H1 (cell line): Measurements from ENCODE around the gene ITPR1. TPM values are rescaled to one million over a fixed set of nuclear protein-coding genes. Genes with fewer than 3 reads are reported as not detected.

Experiments
- CTCF ChIA-PET: fragments of 300-600 bp; sonication (Branson Sonifier 250); formaldehyde crosslinking; loops from one replicate; lab custom pipeline; 2021; ENCODE audit not compliant: partially characterized antibody; lab: Charles Lee
- POLR2A ChIA-PET: fragments of 300-600 bp; sonication (Branson Sonifier 250); formaldehyde crosslinking; loops from one replicate; lab custom pipeline; 2021; ENCODE audit warnings: inconsistent platforms; ENCODE audit not compliant: partially characterized antibody; lab: Charles Lee
- DNase-seq, 2 experiments: peaks; one replicate each; pipeline versions ENCODE4 v3.0.0 to v3.0.0-alpha.2; 2010 to 2022; ENCODE audit warnings: low spot score in 2 of 2, low read depth in 1 of 2, mixed read lengths in 1 of 2
- FAIRE-seq: peaks from 2 replicates; lab custom pipeline; 2011; peaks lifted over from hg19 to GRCh38; lab: Jason Lieb, UNC
- H2AFZ ChIP-seq: 2 replicates; pipeline ENCODE4 v1.8.1; 2012; ENCODE audit warnings: low read length, inconsistent platforms
- H2AK5ac ChIP-seq: 2 replicates; pipeline ENCODE4 v1.6.1; 2013; ENCODE audit warnings: low read depth, low read length
- H2BK120ac ChIP-seq: replicated peaks from 2 replicates; pipeline ENCODE3; 2013; ENCODE audit warnings: low read depth, low read length, inconsistent platforms
- H2BK12ac ChIP-seq: 2 replicates; pipeline ENCODE4 v1.6.1; 2013; ENCODE audit warnings: low read depth, low read length
- H2BK15ac ChIP-seq: 2 replicates; pipeline ENCODE4 v1.6.1; 2013; ENCODE audit warnings: low read length
- H2BK20ac ChIP-seq: 2 replicates; pipeline ENCODE4 v1.6.1; 2013; ENCODE audit warnings: low read length
- H2BK5ac ChIP-seq: 2 replicates; pipeline ENCODE4 v1.6.1; 2013; ENCODE audit warnings: low read depth, low read length
- H3K14ac ChIP-seq: 2 replicates; pipeline ENCODE4 v1.6.1; 2013; ENCODE audit warnings: inconsistent platforms; ENCODE audit not compliant: insufficient read length
- H3K18ac ChIP-seq: 2 replicates; pipeline ENCODE4 v1.6.1; 2013; ENCODE audit warnings: low read length; ENCODE audit errors: extremely low read depth
- H3K23ac ChIP-seq: 2 replicates; pipeline ENCODE4 v1.6.1; 2013; ENCODE audit warnings: inconsistent platforms; ENCODE audit not compliant: insufficient read length
- H3K23me2 ChIP-seq: 2 replicates; pipeline ENCODE4 v1.6.1; 2013; ENCODE audit warnings: low read depth, low read length
- H3K27ac ChIP-seq: 2 replicates; pipeline ENCODE4 v1.6.1; 2011; ENCODE audit warnings: low read depth, low read length, inconsistent platforms
- H3K27me3 ChIP-seq, 4 experiments: replicated peaks in 1 of 4; 1 replicate in 1 of 4; 2 replicates in 3 of 4; pipeline versions ENCODE4 v1.6.1 to v1.8.1; 2011 to 2013; ENCODE audit warnings: low read length in 3 of 4, mild to moderate bottlenecking in 3 of 4, inconsistent platforms in 2 of 4, mixed read lengths in 2 of 4, moderate library complexity in 1 of 4; ENCODE audit not compliant: control insufficient read depth in 3 of 4, insufficient read depth in 3 of 4; ENCODE audit errors: extremely low read depth in 1 of 4
- H3K36me3 ChIP-seq, 4 experiments: 2 replicates each; pipeline versions ENCODE4 v1.6.1 to v1.8.1; 2011 to 2013; ENCODE audit warnings: mild to moderate bottlenecking in 4 of 4, low read length in 3 of 4, moderate library complexity in 2 of 4, control low read depth in 1 of 4, inconsistent platforms in 1 of 4; ENCODE audit not compliant: insufficient read depth in 4 of 4, control insufficient read depth in 2 of 4
- H3K4ac ChIP-seq: replicated peaks from 2 replicates; pipeline ENCODE3; 2013; ENCODE audit warnings: low read length, low read depth, mixed read lengths, inconsistent platforms; ENCODE audit not compliant: insufficient read length
- H3K4me1 ChIP-seq, 4 experiments: replicated peaks in 1 of 4; 1 replicate in 1 of 4; 2 replicates in 3 of 4; pipeline versions ENCODE4 v1.6.1 to v1.8.1; 2011 to 2013; ENCODE audit warnings: low read length in 3 of 4, inconsistent platforms in 2 of 4, mixed read lengths in 1 of 4; ENCODE audit not compliant: insufficient read depth in 4 of 4, control insufficient read depth in 3 of 4
- H3K4me2 ChIP-seq, 2 experiments: 2 replicates each; pipeline versions ENCODE4 v1.6.1 to v1.8.1; 2011 to 2013; ENCODE audit warnings: low read depth in 2 of 2, low read length in 2 of 2, control low read depth in 1 of 2, inconsistent platforms in 1 of 2, mild to moderate bottlenecking in 1 of 2; ENCODE audit not compliant: insufficient read depth in 1 of 2
- H3K4me3 ChIP-seq, 4 experiments: fragments of 200-600, 300-600 bp in 1 of 4; sonication (generic), shearing (Covaris generic), sonication (Bioruptor Twin) in 1 of 4; 2 replicates each; pipeline versions ENCODE4 v1.5.1 to v1.8.1; 2011 to 2016; ENCODE audit warnings: low read length in 4 of 4, low read depth in 3 of 4, control low read depth in 2 of 4, inconsistent platforms in 2 of 4, mild to moderate bottlenecking in 2 of 4, mixed read lengths in 1 of 4, moderate library complexity in 1 of 4; ENCODE audit not compliant: insufficient read depth in 2 of 4; ENCODE audit errors: extremely low read depth in 1 of 4
- H3K56ac ChIP-seq: replicated peaks from 2 replicates; pipeline ENCODE3; 2013; ENCODE audit warnings: low read depth, mild to moderate bottlenecking, mixed read lengths, low read length, inconsistent platforms; ENCODE audit not compliant: insufficient read length
- H3K79me1 ChIP-seq: 2 replicates; pipeline ENCODE4 v1.6.1; 2013; ENCODE audit warnings: low read depth, low read length, control low read depth
- H3K79me2 ChIP-seq, 2 experiments: 2 replicates each; pipeline versions ENCODE4 v1.6.1 to v1.8.1; 2012 to 2013; ENCODE audit warnings: low read length in 2 of 2, mild to moderate bottlenecking in 2 of 2, inconsistent platforms in 1 of 2; ENCODE audit not compliant: insufficient read depth in 2 of 2, control insufficient read depth in 1 of 2
- H3K9ac ChIP-seq, 4 experiments: replicated peaks in 1 of 4; 1 replicate in 1 of 4; 2 replicates in 3 of 4; pipeline versions ENCODE4 v1.6.1 to v1.8.1; 2011 to 2013; ENCODE audit warnings: low read depth in 3 of 4, low read length in 3 of 4, control low read depth in 2 of 4, mild to moderate bottlenecking in 2 of 4, moderate library complexity in 2 of 4, inconsistent platforms in 1 of 4; ENCODE audit errors: extremely low read depth in 1 of 4
- H3K9me3 ChIP-seq, 2 experiments: 2 replicates each; pipeline versions ENCODE4 v1.6.1 to v1.8.1; 2012 to 2013; ENCODE audit warnings: mild to moderate bottlenecking in 2 of 2, moderate library complexity in 2 of 2, control low read depth in 1 of 2, inconsistent platforms in 1 of 2, low read depth in 1 of 2, low read length in 1 of 2, mixed read lengths in 1 of 2; ENCODE audit not compliant: insufficient read depth in 2 of 2
- H4K20me1 ChIP-seq, 2 experiments: replicated peaks in 1 of 2; 2 replicates each; pipeline versions ENCODE3 to v1.8.1; 2011 to 2013; ENCODE audit warnings: inconsistent platforms in 2 of 2, low read length in 2 of 2, mild to moderate bottlenecking in 1 of 2; ENCODE audit not compliant: insufficient read depth in 2 of 2, control insufficient read depth in 1 of 2
- H4K5ac ChIP-seq: 2 replicates; pipeline ENCODE4 v1.6.1; 2013; ENCODE audit warnings: low read length, low read depth, mixed read lengths, inconsistent platforms; ENCODE audit not compliant: insufficient read length
- H4K8ac ChIP-seq: 2 replicates; pipeline ENCODE4 v1.8.0; 2013; ENCODE audit warnings: mild to moderate bottlenecking, moderate library complexity, low read length, inconsistent platforms; ENCODE audit not compliant: insufficient read depth; ENCODE audit errors: extremely low read depth
- H4K91ac ChIP-seq: replicated peaks from 2 replicates; pipeline ENCODE3; 2013; ENCODE audit warnings: low read length, mixed read lengths, inconsistent platforms; ENCODE audit not compliant: insufficient read length
- BACH1 ChIP-seq: IDR thresholded peaks from 2 replicates; pipeline ENCODE4 v1.6.1; 2012; ENCODE audit warnings: low read length, improper control_type of control experiment
- EGR1 ChIP-seq: IDR thresholded peaks from 2 replicates; pipeline ENCODE4 v1.6.1; 2011; ENCODE audit warnings: low read depth, low read length, borderline replicate concordance
- HDAC2 ChIP-seq, 2 experiments: fragments of 300-600 bp in 1 of 2; sonication (generic) in 1 of 2; IDR thresholded peaks; 2 replicates each; pipeline ENCODE4 v1.6.1; 2011 to 2012; ENCODE audit warnings: low read depth in 2 of 2, low read length in 2 of 2, mild to moderate bottlenecking in 2 of 2, moderate library complexity in 2 of 2, borderline replicate concordance in 1 of 2, inconsistent platforms in 1 of 2
- WGBS, 2 experiments: shearing (Covaris generic) in 1 of 2; methylation state at CpG; one replicate each; pipeline versions ENCODE4 v1.1.6 to v1.1.7; 2013 to 2015; ENCODE audit warnings: low lambda C conversion rate in 2 of 2, mixed read lengths in 2 of 2, inconsistent platforms in 1 of 2, low coverage in 1 of 2, missing lambda C conversion rate in 1 of 2; ENCODE audit not compliant: insufficient replicate concordance in 2 of 2, insufficient coverage in 1 of 2, insufficient read length in 1 of 2; ENCODE audit errors: extremely low coverage in 1 of 2, missing lambda C conversion rate in 1 of 2; 5-methylcytosine and 5-hydroxymethylcytosine counted together
- polyA plus RNA-seq, 7 experiments: library from polyadenylated mRNA; depleted of rRNA in 3 of 7; stranded (reverse) in 5 of 7; unstranded in 2 of 7; fragments of >200 nt in 5 of 7; fragments of 200-250 nt in 2 of 7; gene quantifications; 1 replicate in 5 of 7; 2 replicates in 1 of 7; 4 replicates in 1 of 7; pipeline versions ENCODE4 v1.2.1 to v1.2.3, GENCODE V29; 2011 to 2013; ENCODE audit warnings: missing spikeins in 2 of 7, mixed read lengths in 2 of 7
- total RNA-seq: library from RNA; stranded (reverse); fragmentation: NEBNext Ultra II Directional; extraction: Animal tissue kit (Norgen Biotek cat#: 25700); gene quantifications from 2 replicates; pipeline ENCODE4 v1.2.1, GENCODE V29; 2021

Gene ITPR1
- total and polyA plus RNA-seq, 2 of the 8 experiments (the other 6 are each of a cell fraction or from before 2014, with no cell fraction given): 2.5 to 16.3 TPM

GRCh38 chr3:4724051-4724629 lies 231.0 kb downstream of the ITPR1 start:
- no peak overlapping the region for H2AFZ ChIP-seq
- no peaks in the 10 kb centered on the region for H3K79me2 ChIP-seq
- H3K4me2 ChIP-seq: no peak overlapping the region
- H2BK15ac ChIP-seq: no peak overlapping the region
- H3K18ac ChIP-seq: no peak overlapping the region
- POLR2A ChIA-PET: no interaction called here
- H3K56ac ChIP-seq: no peak overlapping the region
- no peak overlapping the region for H3K27ac ChIP-seq
- no peak for DNase-seq
- no peak overlapping the region for H4K8ac ChIP-seq
- H4K91ac ChIP-seq: no peak overlapping the region
- no peak overlapping the region for H2BK120ac ChIP-seq
- H3K23me2 ChIP-seq: no peaks in the 10 kb centered on the region
- H3K23ac ChIP-seq: no peak overlapping the region
- TF ChIP-seq HDAC2 (IDR thresholded peaks at IDR 0.05; ENCODE audit: borderline replicate concordance in 1 of 2, low read depth in 2 of 2, low read length in 2 of 2) (no peak), EGR1 (no peak), BACH1 (no peak)
- no peak overlapping the region for H3K4me3 ChIP-seq
- H3K79me1 ChIP-seq: no peaks in the 10 kb centered on the region
- no peak overlapping the region for H3K14ac ChIP-seq
- H2BK20ac ChIP-seq: 0 out of 2 replicates have a peak overlapping the region, but pooled peaks have one; percentile 11
- CTCF ChIA-PET: interaction anchor here (0.6 to 1.6 kb wide), 3 partner anchors 13 to 348 kb away, joined by 3 to 7 read pairs (median 3); no protein-coding TSS in a partner anchor
- FAIRE-seq: no peak
- no peaks in the 10 kb centered on the region for H3K9me3 ChIP-seq
- no peak overlapping the region for H2AK5ac ChIP-seq
- no peak overlapping the region for H4K5ac ChIP-seq
- no peak overlapping the region for H3K9ac ChIP-seq
- no peaks in the 10 kb centered on the region for H3K36me3 ChIP-seq
- H4K20me1 ChIP-seq: no peaks in the 10 kb centered on the region
- WGBS, 2 experiments: 88% methylated on average over 10 of the region's 10 CpGs; no CpG with 5 or more reads in 1 of the 2 experiments
- no peaks in the 10 kb centered on the region for H3K27me3 ChIP-seq
- H2BK12ac ChIP-seq: no peak overlapping the region
- H3K4ac ChIP-seq: no peak overlapping the region
- no peak overlapping the region for H2BK5ac ChIP-seq
- peaks cover 3 to 11% (median 6%) of the 10 kb centered on the region in 4 experiments; a peak in 4 of 7 replicates for H3K4me1 ChIP-seq
